BLaER1 treated with 17β-estradiol and CSF1 and Interleukin-3, amounts not matched to agents 10 nM and 100 nM (cell line): ENCODE data around the gene DNAJC24.

ENCODE experiments used
- H3K27ac ChIP-seq, 11 experiments: shearing (Covaris generic); formaldehyde crosslinking; 2 replicates each; pipeline ENCODE4 v1.8.1; 2022
- H3K27me3 ChIP-seq, 11 experiments: shearing (Covaris generic); formaldehyde crosslinking; 2 replicates each; pipeline ENCODE4 v1.8.1; 2022
- H3K36me3 ChIP-seq, 11 experiments: shearing (Covaris generic); formaldehyde crosslinking; 2 replicates each; pipeline ENCODE4 v1.8.1; 2022
- H3K4me1 ChIP-seq, 10 experiments: shearing (Covaris generic); formaldehyde crosslinking; 2 replicates each; pipeline ENCODE4 v1.8.1; 2022
- H3K4me2 ChIP-seq, 11 experiments: shearing (Covaris generic); formaldehyde crosslinking; 2 replicates each; pipeline ENCODE4 v1.8.1; 2022
- H3K4me3 ChIP-seq, 10 experiments: shearing (Covaris generic); formaldehyde crosslinking; 2 replicates each; pipeline ENCODE4 v1.8.1; 2022
- H3K9ac ChIP-seq, 11 experiments: shearing (Covaris generic); formaldehyde crosslinking; 2 replicates each; pipeline ENCODE4 v1.8.1; 2022
- H3K9me3 ChIP-seq, 11 experiments: shearing (Covaris generic); formaldehyde crosslinking; replicated peaks in 1 of 11; 2 replicates each; pipeline ENCODE4 v1.8.1; 2022
- H4K20me1 ChIP-seq, 11 experiments: shearing (Covaris generic); formaldehyde crosslinking; 2 replicates each; pipeline ENCODE4 v1.8.1; 2022
- Cebpa-rat ChIP-seq, 11 experiments: shearing (Covaris generic); IDR thresholded peaks; 2 replicates each; pipeline ENCODE4 v1.8.1; 2022

DNAJC24 gene

GRCh38 chr11:31397239-31397834 is 27.7 kb downstream of the DNAJC24 start:
- Histone ChIP-seq H3K9ac (no peak overlapping the region), H3K27me3 (no peaks in the 10 kb centered on the region), H3K27ac (no peak overlapping the region), H3K4me1 (peaks cover 0 to 10% (median 0%) of the 10 kb centered on the region in 10 experiments; a peak in 5 of 20 replicates), H3K4me3 (no peak overlapping the region), H4K20me1 (peaks cover 0 to 7% (median 0%) of the 10 kb centered on the region in 11 experiments; a peak in 3 of 22 replicates), H3K9me3 (peaks cover 5 to 24% (median 11%) of the 10 kb centered on the region in 11 experiments; a peak in 11 of 22 replicates), H3K4me2 (no peak overlapping the region), H3K36me3 (peaks cover 0 to 28% (median 7%) of the 10 kb centered on the region in 11 experiments; a peak in 10 of 22 replicates)
- no peak for TF ChIP-seq Cebpa-rat (IDR thresholded peaks at IDR 0.05)

- Histone ChIP-seq H3K9ac (no peak overlapping the region), H3K4me1 (peaks cover 0 to 10% (median 0%) of the 10 kb centered on the region in 10 experiments; a peak in 4 of 20 replicates), H3K27ac (no peak overlapping the region), H3K36me3 (peaks cover 0 to 9% (median 0%) of the 10 kb centered on the region in 11 experiments; a peak in 4 of 22 replicates), H4K20me1 (no peaks in the 10 kb centered on the region), H3K4me2 (no peak overlapping the region), H3K9me3 (peaks cover 0 to 8% (median 6%) of the 10 kb centered on the region in 11 experiments; a peak in 7 of 22 replicates), H3K27me3 (no peaks in the 10 kb centered on the region), H3K4me3 (no peak overlapping the region)
- no peak for TF ChIP-seq Cebpa-rat (IDR thresholded peaks at IDR 0.05)
These were observed 35.0 kb downstream of the DNAJC24 start for GRCh38 chr11:31404614-31405013.

GRCh38 chr11:31408201-31408600 is 38.5 kb downstream of the DNAJC24 start:
- Histone ChIP-seq H3K9me3 (no peaks in the 10 kb centered on the region), H3K4me2 (no peak overlapping the region), H4K20me1 (no peaks in the 10 kb centered on the region), H3K27me3 (no peaks in the 10 kb centered on the region), H3K4me3 (no peak overlapping the region), H3K36me3 (peaks cover 0 to 5% (median 0%) of the 10 kb centered on the region in 11 experiments; a peak in 1 of 22 replicates), H3K27ac (no peak overlapping the region), H3K9ac (no peak overlapping the region), H3K4me1 (no peaks in the 10 kb centered on the region)
- TF ChIP-seq Cebpa-rat (IDR thresholded peaks at IDR 0.05) = no peak

GRCh38 chr11:31412946-31413345 is 43.3 kb downstream of the DNAJC24 start:
- Histone ChIP-seq H3K9me3 (no peaks in the 10 kb centered on the region), H3K4me1 (no peaks in the 10 kb centered on the region), H3K27me3 (no peaks in the 10 kb centered on the region), H3K36me3 (peaks cover 0 to 17% (median 3%) of the 10 kb centered on the region in 11 experiments; a peak in 8 of 22 replicates), H4K20me1 (no peaks in the 10 kb centered on the region), H3K4me3 (no peak overlapping the region), H3K9ac (no peak overlapping the region), H3K4me2 (no peak overlapping the region), H3K27ac (no peak overlapping the region)
- no peak for TF ChIP-seq Cebpa-rat (IDR thresholded peaks at IDR 0.05)

- no peaks in the 10 kb centered on the region for H3K4me1 ChIP-seq
- no peaks in the 10 kb centered on the region for H3K9me3 ChIP-seq
- H3K4me2 ChIP-seq = no peak overlapping the region
- no peaks in the 10 kb centered on the region for H3K27me3 ChIP-seq
- H3K36me3 ChIP-seq = peaks cover 0 to 17% (median 3%) of the 10 kb centered on the region in 11 experiments; a peak in 8 of 22 replicates
- no peak overlapping the region for H3K27ac ChIP-seq
- H3K4me3 ChIP-seq = no peak overlapping the region
- no peak overlapping the region for H3K9ac ChIP-seq
- TF ChIP-seq Cebpa-rat (IDR thresholded peaks at IDR 0.05) = no peak
- H4K20me1 ChIP-seq = no peaks in the 10 kb centered on the region
These were observed 44.7 kb downstream of the DNAJC24 start for GRCh38 chr11:31414338-31414737.

- Histone ChIP-seq H3K4me3 (no peak overlapping the region), H3K27me3 (no peaks in the 10 kb centered on the region), H3K9ac (no peak overlapping the region), H3K4me2 (no peak overlapping the region), H3K4me1 (no peaks in the 10 kb centered on the region), H4K20me1 (no peaks in the 10 kb centered on the region), H3K36me3 (peaks cover 0 to 17% (median 3%) of the 10 kb centered on the region in 11 experiments; a peak in 8 of 22 replicates), H3K27ac (no peak overlapping the region), H3K9me3 (no peaks in the 10 kb centered on the region)
- TF ChIP-seq Cebpa-rat (IDR thresholded peaks at IDR 0.05) = no peak
These were observed 45.8 kb downstream of the DNAJC24 start for GRCh38 chr11:31415435-31415834.

GRCh38 chr11:31417357-31417756 is 47.7 kb downstream of the DNAJC24 start:
- Histone ChIP-seq H3K36me3 (peaks cover 0 to 17% (median 3%) of the 10 kb centered on the region in 11 experiments; a peak in 8 of 22 replicates), H4K20me1 (no peaks in the 10 kb centered on the region), H3K27me3 (no peaks in the 10 kb centered on the region), H3K4me2 (no peak overlapping the region), H3K9me3 (no peaks in the 10 kb centered on the region), H3K4me1 (no peaks in the 10 kb centered on the region), H3K4me3 (no peak overlapping the region), H3K27ac (no peak overlapping the region), H3K9ac (no peak overlapping the region)
- no peak for TF ChIP-seq Cebpa-rat (IDR thresholded peaks at IDR 0.05)

GRCh38 chr11:31417816-31418215 is 48.2 kb downstream of the DNAJC24 start:
- Histone ChIP-seq H3K27ac (no peak overlapping the region), H4K20me1 (no peaks in the 10 kb centered on the region), H3K4me2 (no peak overlapping the region), H3K4me1 (no peaks in the 10 kb centered on the region), H3K36me3 (peaks cover 0 to 17% (median 3%) of the 10 kb centered on the region in 11 experiments; a peak in 8 of 22 replicates), H3K9me3 (no peaks in the 10 kb centered on the region), H3K4me3 (no peak overlapping the region), H3K9ac (no peak overlapping the region), H3K27me3 (no peaks in the 10 kb centered on the region)
- no peak for TF ChIP-seq Cebpa-rat (IDR thresholded peaks at IDR 0.05)

GRCh38 chr11:31419138-31419537 is 49.5 kb downstream of the DNAJC24 start:
- Histone ChIP-seq H3K36me3 (peaks cover 0 to 17% (median 3%) of the 10 kb centered on the region in 11 experiments; a peak in 8 of 22 replicates), H4K20me1 (no peaks in the 10 kb centered on the region), H3K4me1 (no peaks in the 10 kb centered on the region), H3K4me2 (no peak overlapping the region), H3K4me3 (no peak overlapping the region), H3K9me3 (no peaks in the 10 kb centered on the region), H3K9ac (no peak overlapping the region), H3K27ac (no peak overlapping the region), H3K27me3 (no peaks in the 10 kb centered on the region)
- TF ChIP-seq Cebpa-rat (IDR thresholded peaks at IDR 0.05) = no peak

- Histone ChIP-seq H3K4me1 (no peaks in the 10 kb centered on the region), H3K36me3 (peaks cover 0 to 14% (median 3%) of the 10 kb centered on the region in 11 experiments; a peak in 8 of 22 replicates), H3K9ac (no peak overlapping the region), H3K4me2 (no peak overlapping the region), H3K27me3 (no peaks in the 10 kb centered on the region), H3K27ac (no peak overlapping the region), H3K4me3 (no peak overlapping the region), H4K20me1 (no peaks in the 10 kb centered on the region), H3K9me3 (no peaks in the 10 kb centered on the region)
- TF ChIP-seq Cebpa-rat (IDR thresholded peaks at IDR 0.05) = no peak
These were observed 50.0 kb downstream of the DNAJC24 start for GRCh38 chr11:31419669-31420068.
